ENCODE data around the gene PLCL2.

PLCL2 gene

GRCh38 chr3:17055374-17056276, 170.9 kb downstream of the PLCL2 start:
- no peak for TF ChIP-seq POLR2A (IDR thresholded peaks at IDR 0.05; ENCODE audit: low read depth, low read length)
- TF ChIP-seq POLR2AphosphoS5 (IDR thresholded peaks at IDR 0.05; ENCODE audit: low read depth, low read length): no peak
- TF ChIP-seq TAF1 (IDR thresholded peaks at IDR 0.05; ENCODE audit: borderline replicate concordance, low read depth, low read length): no peak
- DNase-seq (ENCODE audit: insufficient read length): no peak
- FAIRE-seq: peak; percentile 81

DNA sequence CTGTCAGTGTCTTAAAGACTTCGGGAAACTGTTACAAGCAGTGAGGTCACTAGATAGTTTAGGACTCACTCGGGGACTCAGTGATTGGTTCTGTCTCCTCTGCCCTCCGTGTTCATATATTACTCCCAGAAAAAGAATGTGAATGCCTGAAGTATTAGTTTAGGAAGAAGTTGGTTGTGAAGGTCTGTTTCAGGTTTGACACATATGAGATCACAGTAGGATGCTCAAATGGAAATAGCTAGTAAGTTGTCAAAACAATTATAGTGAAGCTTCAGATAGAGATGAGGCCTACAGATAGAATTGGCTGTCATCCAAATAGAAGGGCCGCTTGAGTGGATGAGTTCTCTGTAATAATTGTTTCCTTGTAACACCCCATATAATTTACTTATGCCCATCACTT, 172.6 kb downstream of the PLCL2 start:
- TF ChIP-seq POLR2AphosphoS5 (IDR thresholded peaks at IDR 0.05; ENCODE audit: low read depth, low read length) (no peak), TAF1 (IDR thresholded peaks at IDR 0.05; ENCODE audit: borderline replicate concordance, low read depth, low read length) (no peak), POLR2A (IDR thresholded peaks at IDR 0.05; ENCODE audit: low read depth, low read length) (no peak)
- DNase-seq (ENCODE audit: insufficient read length) (no peak), FAIRE-seq (no peak)

- DNase-seq (ENCODE audit: insufficient read length) (no peak), FAIRE-seq (no peak)
- TF ChIP-seq POLR2A (IDR thresholded peaks at IDR 0.05; ENCODE audit: low read depth, low read length): no peak
- TF ChIP-seq TAF1 (IDR thresholded peaks at IDR 0.05; ENCODE audit: borderline replicate concordance, low read depth, low read length): no peak
- TF ChIP-seq POLR2AphosphoS5 (IDR thresholded peaks at IDR 0.05; ENCODE audit: low read depth, low read length): no peak
Observed at GRCh38 chr3:17059989-17060550, 175.3 kb downstream of the PLCL2 start.

GRCh38 chr3:17061005-17061404, 176.2 kb downstream of the PLCL2 start:
- FAIRE-seq: no peak
- TF ChIP-seq POLR2AphosphoS5 (IDR thresholded peaks at IDR 0.05; ENCODE audit: low read depth, low read length) (no peak), TAF1 (IDR thresholded peaks at IDR 0.05; ENCODE audit: borderline replicate concordance, low read depth, low read length) (no peak), POLR2A (IDR thresholded peaks at IDR 0.05; ENCODE audit: low read depth, low read length) (no peak)
- DNase-seq (ENCODE audit: insufficient read length): no peak

DNA sequence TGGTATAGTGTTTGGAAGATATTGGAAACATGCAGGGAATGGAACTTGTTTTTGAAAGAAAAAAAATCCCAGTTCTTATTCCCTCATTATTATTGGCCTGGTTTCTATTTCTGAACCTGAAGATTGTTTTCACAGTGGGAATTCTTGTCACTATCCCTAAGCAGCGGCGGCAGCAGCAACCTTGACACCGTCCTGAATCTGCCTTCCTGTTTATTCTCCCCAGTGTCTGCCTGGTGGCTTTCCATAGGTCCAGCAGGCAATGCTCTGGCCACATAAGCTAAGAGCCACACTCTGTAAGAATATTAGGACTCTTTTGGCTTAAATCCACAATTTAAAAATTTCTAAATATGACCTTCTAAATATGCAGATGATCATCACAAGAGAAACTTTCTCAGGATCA, 178.0 kb downstream of the PLCL2 start:
- TF ChIP-seq POLR2A (IDR thresholded peaks at IDR 0.05; ENCODE audit: low read depth, low read length) (no peak), TAF1 (IDR thresholded peaks at IDR 0.05; ENCODE audit: borderline replicate concordance, low read depth, low read length) (no peak), POLR2AphosphoS5 (IDR thresholded peaks at IDR 0.05; ENCODE audit: low read depth, low read length) (no peak)
- FAIRE-seq: no peak
- no peak for DNase-seq (ENCODE audit: insufficient read length)

DNA sequence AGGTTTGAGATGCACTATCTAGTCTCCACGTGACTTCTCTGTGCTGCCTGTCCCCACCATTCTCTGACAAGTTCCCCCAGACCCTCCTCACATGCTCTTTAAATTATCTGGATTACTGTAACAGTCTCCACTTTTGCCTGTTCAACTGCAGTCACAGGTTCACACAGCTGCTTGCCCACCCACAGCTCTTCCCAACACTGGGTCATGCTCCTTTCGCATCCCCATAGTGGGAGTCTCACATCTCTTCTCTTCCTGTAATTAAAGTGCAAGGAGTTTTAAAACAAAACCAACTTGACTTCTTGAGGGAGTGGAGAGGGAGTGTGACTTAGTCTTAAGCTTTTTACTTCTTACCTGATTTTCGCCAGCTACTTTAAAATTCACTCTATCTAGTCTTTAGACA, 178.8 kb downstream of the PLCL2 start:
- DNase-seq (ENCODE audit: insufficient read length) (no peak), FAIRE-seq (no peak)
- no peak for TF ChIP-seq POLR2AphosphoS5 (IDR thresholded peaks at IDR 0.05; ENCODE audit: low read depth, low read length)
- TF ChIP-seq TAF1 (IDR thresholded peaks at IDR 0.05; ENCODE audit: borderline replicate concordance, low read depth, low read length): no peak
- no peak for TF ChIP-seq POLR2A (IDR thresholded peaks at IDR 0.05; ENCODE audit: low read depth, low read length)

- FAIRE-seq (no peak), DNase-seq (ENCODE audit: insufficient read length) (no peak)
- no peak for TF ChIP-seq POLR2A (IDR thresholded peaks at IDR 0.05; ENCODE audit: low read depth, low read length)
- no peak for TF ChIP-seq POLR2AphosphoS5 (IDR thresholded peaks at IDR 0.05; ENCODE audit: low read depth, low read length)
- no peak for TF ChIP-seq TAF1 (IDR thresholded peaks at IDR 0.05; ENCODE audit: borderline replicate concordance, low read depth, low read length)
Observed at GRCh38 chr3:17065315-17065714, 180.6 kb downstream of the PLCL2 start.

DNA sequence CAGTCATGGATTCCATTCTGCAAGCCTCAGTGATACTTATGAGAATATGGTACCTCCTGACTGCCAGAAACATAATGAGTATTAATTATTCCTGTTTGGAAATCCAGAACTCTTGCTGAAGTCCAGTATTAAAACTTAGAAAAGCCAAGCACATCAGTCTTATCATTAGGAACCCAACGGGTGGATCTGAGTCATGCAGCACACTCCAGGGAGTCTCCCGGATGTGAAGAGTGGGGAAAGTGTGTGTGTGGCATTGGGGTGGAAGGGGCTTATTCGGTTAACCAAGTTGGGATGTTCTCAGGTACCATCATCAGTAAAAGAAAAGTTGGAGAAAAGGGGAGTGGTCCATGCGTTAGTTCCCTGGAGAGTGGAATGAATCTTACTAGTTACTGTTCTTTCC, 181.1 kb downstream of the PLCL2 start:
- no peak for TF ChIP-seq POLR2AphosphoS5 (IDR thresholded peaks at IDR 0.05; ENCODE audit: low read depth, low read length)
- TF ChIP-seq TAF1 (IDR thresholded peaks at IDR 0.05; ENCODE audit: borderline replicate concordance, low read depth, low read length): no peak
- no peak for TF ChIP-seq POLR2A (IDR thresholded peaks at IDR 0.05; ENCODE audit: low read depth, low read length)
- no peak for DNase-seq (ENCODE audit: insufficient read length)
- no peak for FAIRE-seq

DNA sequence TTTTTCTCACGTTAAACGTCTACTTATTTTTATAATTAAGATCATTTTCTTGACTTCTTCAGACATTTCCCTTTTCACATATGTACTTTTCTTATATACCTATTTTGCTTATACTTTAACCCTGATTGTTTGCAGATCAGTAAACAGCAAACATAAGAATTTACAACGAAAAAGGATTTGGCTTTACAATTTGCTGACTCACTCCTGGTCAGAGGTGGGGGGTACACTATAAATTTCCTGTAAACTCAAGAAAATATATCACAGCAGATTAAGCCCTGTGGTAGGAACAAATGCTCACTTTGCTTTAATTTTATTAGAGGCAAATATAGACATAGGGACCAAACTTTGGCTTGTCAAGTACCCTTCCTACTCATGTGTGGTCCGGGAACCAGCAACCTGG, 185.0 kb downstream of the PLCL2 start:
- FAIRE-seq (no peak), DNase-seq (ENCODE audit: insufficient read length) (no peak)
- no peak for TF ChIP-seq TAF1 (IDR thresholded peaks at IDR 0.05; ENCODE audit: borderline replicate concordance, low read depth, low read length)
- TF ChIP-seq POLR2A (IDR thresholded peaks at IDR 0.05; ENCODE audit: low read depth, low read length): no peak
- TF ChIP-seq POLR2AphosphoS5 (IDR thresholded peaks at IDR 0.05; ENCODE audit: low read depth, low read length): no peak

GRCh38 chr3:17070161-17070959, 185.6 kb downstream of the PLCL2 start:
- TF ChIP-seq POLR2A (IDR thresholded peaks at IDR 0.05; ENCODE audit: low read depth, low read length) (no peak), POLR2AphosphoS5 (IDR thresholded peaks at IDR 0.05; ENCODE audit: low read depth, low read length) (no peak), TAF1 (IDR thresholded peaks at IDR 0.05; ENCODE audit: borderline replicate concordance, low read depth, low read length) (no peak)
- DNase-seq (ENCODE audit: insufficient read length) (no peak), FAIRE-seq (no peak)

- no peak for DNase-seq (ENCODE audit: insufficient read length)
- FAIRE-seq: no peak
- no peak for TF ChIP-seq POLR2AphosphoS5 (IDR thresholded peaks at IDR 0.05; ENCODE audit: low read depth, low read length)
- no peak for TF ChIP-seq POLR2A (IDR thresholded peaks at IDR 0.05; ENCODE audit: low read depth, low read length)
- TF ChIP-seq TAF1 (IDR thresholded peaks at IDR 0.05; ENCODE audit: borderline replicate concordance, low read depth, low read length): no peak
Observed at GRCh38 chr3:17074559-17074958, 189.8 kb downstream of the PLCL2 start.
